Suprapubic skin (tissue), 3 donors: ENCODE measurements around the gene FCER1G.

Experiments
- CTCF ChIP-seq, 2 donors: fragments of 200-600 bp in 1 of 2; fragments of 450-650 bp in 1 of 2; sonication (generic) in 1 of 2; IDR thresholded peaks; one replicate each; pipeline ENCODE4 v1.5.1; 2016 to 2019; ENCODE audit warnings: antibody characterized with exemption in 2 of 2, mild to moderate bottlenecking in 1 of 2, moderate library complexity in 1 of 2
- POLR2A ChIP-seq, 2 donors: fragments of 450-650 bp; IDR thresholded peaks; one replicate each; pipeline ENCODE4 v1.6.1; 2017; ENCODE audit warnings: antibody characterized with exemption in 2 of 2, mild to moderate bottlenecking in 2 of 2, moderate library complexity in 2 of 2

GRCh38 chr1:161261261-161262235 lies 46.5 kb downstream of the FCER1G start:
- no peak for TF ChIP-seq CTCF (IDR thresholded peaks at IDR 0.05)
- TF ChIP-seq POLR2A (IDR thresholded peaks at IDR 0.05): no peak
